Astrocyte of the spinal cord (primary cell): ENCODE measurements around the gene IER3.

Experiments used
- DNase-seq: peaks from one replicate; pipeline ENCODE4 v3.0.0; 2011; ENCODE audit warnings: low read depth, low spot score
- H3K4me3 ChIP-seq: 2 replicates; pipeline ENCODE4 v1.5.1; 2011; ENCODE audit warnings: low read depth, mild to moderate bottlenecking, low read length, moderate library complexity
- CTCF ChIP-seq: IDR thresholded peaks from 2 replicates; pipeline ENCODE4 v1.5.1; 2012; ENCODE audit warnings: low read depth, mild to moderate bottlenecking, low read length, inconsistent platforms
- in situ Hi-C: cut with HindIII; loops from 2 replicates; pipeline ENCODE4 v1.10.0; 2017; ENCODE audit warnings: low sequenced_read_pairs

IER3 gene

GRCh38 chr6:30744054-30744805, at the start of gene IER3:
TSS of gene IER3 (minus strand) at chr6:30744547. CDS start at chr6:30744518, 29 bp downstream.
- peak within 1 kb of the TSS; percentile 68 for H3K4me3 ChIP-seq
- DNase-seq: peak; percentile 93
- in situ Hi-C loops: no loop called here
- TF ChIP-seq CTCF: peak; percentile 65

- peak; percentile 70 for DNase-seq
- H3K4me3 ChIP-seq: no peak overlapping the region
- TF ChIP-seq CTCF: no peak
- in situ Hi-C loops: no loop called here
Measured at GRCh38 chr6:30793521-30794194, 49.3 kb upstream of the IER3 start.

GRCh38 chr6:30792786-30793185, 48.4 kb upstream of the IER3 start:
- no peak overlapping the region for H3K4me3 ChIP-seq
- in situ Hi-C loops: no loop called here
- DNase-seq: no peak
- TF ChIP-seq CTCF: no peak

- in situ Hi-C loops: no loop called here
- DNase-seq: no peak
- TF ChIP-seq CTCF: no peak
- no peak overlapping the region for H3K4me3 ChIP-seq
Measured at GRCh38 chr6:30790724-30791383, 46.5 kb upstream of the IER3 start.

GRCh38 chr6:30789606-30790005, 45.3 kb upstream of the IER3 start:
- in situ Hi-C loops: no loop called here
- no peak for TF ChIP-seq CTCF
- no peak overlapping the region for H3K4me3 ChIP-seq
- DNase-seq: no peak

GRCh38 chr6:30787954-30788353, 43.6 kb upstream of the IER3 start:
- no peak for TF ChIP-seq CTCF
- no peak overlapping the region for H3K4me3 ChIP-seq
- peak; percentile 76 for DNase-seq
- in situ Hi-C loops: no loop called here
